GM23338 (cell line): Measurements from ENCODE around the gene NSG1.

Experiments used
- CREB1 ChIP-seq: fragments of 250-450 bp; sonication (Bioruptor Pico); IDR thresholded peaks from 2 replicates; pipeline ENCODE4 v1.5.0; 2020; ENCODE audit warnings: low read depth, mild to moderate bottlenecking, moderate library complexity
- EZH2 ChIP-seq: fragments of 200-600 bp; sonication (generic); IDR thresholded peaks from one replicate; pipeline ENCODE4 v1.8.0; 2017; ENCODE audit warnings: antibody characterized with exemption, mild to moderate bottlenecking, low read depth; ENCODE audit not compliant: unreplicated experiment
- EZH2phosphoT487 ChIP-seq: fragments of 200-600 bp; sonication (generic); IDR thresholded peaks from one replicate; pipeline ENCODE4 v1.8.1; 2018; ENCODE audit warnings: antibody characterized with exemption; ENCODE audit not compliant: unreplicated experiment
- JUNB ChIP-seq: IDR thresholded peaks from one replicate; pipeline ENCODE4 v1.6.1; 2016; ENCODE audit warnings: antibody characterized with exemption; ENCODE audit not compliant: unreplicated experiment
- NANOG ChIP-seq: IDR thresholded peaks from 2 replicates; pipeline ENCODE4 v1.6.1; 2016; ENCODE audit warnings: antibody characterized with exemption, borderline replicate concordance
- POLR2AphosphoS5 ChIP-seq: IDR thresholded peaks from 2 replicates; pipeline ENCODE4 v1.6.1; 2016; ENCODE audit warnings: antibody characterized with exemption, low read depth
- STAT1 ChIP-seq: IDR thresholded peaks from one replicate; pipeline ENCODE4 v1.6.1; 2016; ENCODE audit warnings: antibody characterized with exemption; ENCODE audit not compliant: unreplicated experiment
- ZNF114 ChIP-seq: fragments of 250-450 bp; sonication (Bioruptor Pico); IDR thresholded peaks from 2 replicates; pipeline ENCODE4 v1.5.0; 2020; ENCODE audit warnings: mild to moderate bottlenecking, moderate library complexity
- ZNF331 ChIP-seq: fragments of 250-450 bp; sonication (Bioruptor Pico); IDR thresholded peaks from 2 replicates; pipeline ENCODE4 v1.5.0; 2020; ENCODE audit warnings: low read depth, mild to moderate bottlenecking, moderate library complexity
- TF ChIP-seq, protein P1 (sequence below), 2 experiments: fragments of 200-600 bp in 1 of 2; sonication (generic) in 1 of 2; conservative IDR thresholded peaks; 2 replicates each; pipeline versions ENCODE4 v1.5.1 to v1.6.1; 2016 to 2017; ENCODE audit warnings: antibody characterized with exemption in 2 of 2, low read depth in 2 of 2, mild to moderate bottlenecking in 2 of 2, moderate library complexity in 1 of 2
- TF ChIP-seq, protein P2 (sequence below): IDR thresholded peaks from one replicate; pipeline ENCODE4 v1.6.1; 2018; ENCODE audit warnings: antibody characterized with exemption; ENCODE audit not compliant: unreplicated experiment
- TF ChIP-seq, protein P3 (sequence below): IDR thresholded peaks from 2 replicates; pipeline ENCODE4 v1.6.1; 2016; ENCODE audit warnings: antibody characterized with exemption

DNA sequence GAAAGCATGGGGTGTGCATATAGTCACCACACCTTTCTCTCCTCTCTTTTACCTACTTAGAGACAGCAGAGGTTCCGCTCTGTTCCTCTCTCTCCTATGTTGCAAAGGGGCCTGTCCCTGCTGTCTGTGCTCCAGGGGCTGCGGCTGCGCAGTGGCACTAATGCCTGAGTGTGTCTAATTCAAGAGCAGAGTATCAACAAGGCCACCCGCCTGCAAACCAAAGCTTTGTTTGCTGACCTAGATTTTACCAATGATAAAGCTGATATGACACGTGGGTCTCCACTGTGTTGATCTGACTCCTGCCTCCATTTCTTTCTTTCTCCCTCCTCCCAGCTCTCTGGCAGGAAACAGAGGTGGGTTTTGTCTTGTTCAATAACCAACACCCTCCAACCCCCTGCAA lies 74.9 kb downstream of the NSG1 start:
- TF ChIP-seq, protein P1, sequence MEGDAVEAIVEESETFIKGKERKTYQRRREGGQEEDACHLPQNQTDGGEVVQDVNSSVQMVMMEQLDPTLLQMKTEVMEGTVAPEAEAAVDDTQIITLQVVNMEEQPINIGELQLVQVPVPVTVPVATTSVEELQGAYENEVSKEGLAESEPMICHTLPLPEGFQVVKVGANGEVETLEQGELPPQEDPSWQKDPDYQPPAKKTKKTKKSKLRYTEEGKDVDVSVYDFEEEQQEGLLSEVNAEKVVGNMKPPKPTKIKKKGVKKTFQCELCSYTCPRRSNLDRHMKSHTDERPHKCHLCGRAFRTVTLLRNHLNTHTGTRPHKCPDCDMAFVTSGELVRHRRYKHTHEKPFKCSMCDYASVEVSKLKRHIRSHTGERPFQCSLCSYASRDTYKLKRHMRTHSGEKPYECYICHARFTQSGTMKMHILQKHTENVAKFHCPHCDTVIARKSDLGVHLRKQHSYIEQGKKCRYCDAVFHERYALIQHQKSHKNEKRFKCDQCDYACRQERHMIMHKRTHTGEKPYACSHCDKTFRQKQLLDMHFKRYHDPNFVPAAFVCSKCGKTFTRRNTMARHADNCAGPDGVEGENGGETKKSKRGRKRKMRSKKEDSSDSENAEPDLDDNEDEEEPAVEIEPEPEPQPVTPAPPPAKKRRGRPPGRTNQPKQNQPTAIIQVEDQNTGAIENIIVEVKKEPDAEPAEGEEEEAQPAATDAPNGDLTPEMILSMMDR (conservative IDR thresholded peaks at IDR 0.05; ENCODE audit: low read depth in 2 of 2): no peak
- TF ChIP-seq POLR2AphosphoS5 (no peak), ZNF114 (CRISPR knock-in tag) (no peak), CREB1 (CRISPR knock-in tag) (no peak), ZNF331 (CRISPR knock-in tag) (no peak), EZH2 (no peak), EZH2phosphoT487 (no peak), JUNB (no peak), NANOG (no peak), STAT1 (no peak)
- TF ChIP-seq, protein P2, sequence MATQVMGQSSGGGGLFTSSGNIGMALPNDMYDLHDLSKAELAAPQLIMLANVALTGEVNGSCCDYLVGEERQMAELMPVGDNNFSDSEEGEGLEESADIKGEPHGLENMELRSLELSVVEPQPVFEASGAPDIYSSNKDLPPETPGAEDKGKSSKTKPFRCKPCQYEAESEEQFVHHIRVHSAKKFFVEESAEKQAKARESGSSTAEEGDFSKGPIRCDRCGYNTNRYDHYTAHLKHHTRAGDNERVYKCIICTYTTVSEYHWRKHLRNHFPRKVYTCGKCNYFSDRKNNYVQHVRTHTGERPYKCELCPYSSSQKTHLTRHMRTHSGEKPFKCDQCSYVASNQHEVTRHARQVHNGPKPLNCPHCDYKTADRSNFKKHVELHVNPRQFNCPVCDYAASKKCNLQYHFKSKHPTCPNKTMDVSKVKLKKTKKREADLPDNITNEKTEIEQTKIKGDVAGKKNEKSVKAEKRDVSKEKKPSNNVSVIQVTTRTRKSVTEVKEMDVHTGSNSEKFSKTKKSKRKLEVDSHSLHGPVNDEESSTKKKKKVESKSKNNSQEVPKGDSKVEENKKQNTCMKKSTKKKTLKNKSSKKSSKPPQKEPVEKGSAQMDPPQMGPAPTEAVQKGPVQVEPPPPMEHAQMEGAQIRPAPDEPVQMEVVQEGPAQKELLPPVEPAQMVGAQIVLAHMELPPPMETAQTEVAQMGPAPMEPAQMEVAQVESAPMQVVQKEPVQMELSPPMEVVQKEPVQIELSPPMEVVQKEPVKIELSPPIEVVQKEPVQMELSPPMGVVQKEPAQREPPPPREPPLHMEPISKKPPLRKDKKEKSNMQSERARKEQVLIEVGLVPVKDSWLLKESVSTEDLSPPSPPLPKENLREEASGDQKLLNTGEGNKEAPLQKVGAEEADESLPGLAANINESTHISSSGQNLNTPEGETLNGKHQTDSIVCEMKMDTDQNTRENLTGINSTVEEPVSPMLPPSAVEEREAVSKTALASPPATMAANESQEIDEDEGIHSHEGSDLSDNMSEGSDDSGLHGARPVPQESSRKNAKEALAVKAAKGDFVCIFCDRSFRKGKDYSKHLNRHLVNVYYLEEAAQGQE: no peak
- TF ChIP-seq, protein P3, sequence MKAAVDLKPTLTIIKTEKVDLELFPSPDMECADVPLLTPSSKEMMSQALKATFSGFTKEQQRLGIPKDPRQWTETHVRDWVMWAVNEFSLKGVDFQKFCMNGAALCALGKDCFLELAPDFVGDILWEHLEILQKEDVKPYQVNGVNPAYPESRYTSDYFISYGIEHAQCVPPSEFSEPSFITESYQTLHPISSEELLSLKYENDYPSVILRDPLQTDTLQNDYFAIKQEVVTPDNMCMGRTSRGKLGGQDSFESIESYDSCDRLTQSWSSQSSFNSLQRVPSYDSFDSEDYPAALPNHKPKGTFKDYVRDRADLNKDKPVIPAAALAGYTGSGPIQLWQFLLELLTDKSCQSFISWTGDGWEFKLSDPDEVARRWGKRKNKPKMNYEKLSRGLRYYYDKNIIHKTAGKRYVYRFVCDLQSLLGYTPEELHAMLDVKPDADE: no peak
